Measurements from ENCODE around the gene RPS15A.
"Not testable (repeated sequence)": the region's sequence is repeated elsewhere in the genome, so short reads cannot be mapped to it uniquely, and the experiment has no call there.

RPS15A gene

GRCh38 chr16:18740027-18740426, 50.1 kb downstream of the RPS15A start:
- DNase-seq, result not testable (repeated sequence)

GRCh38 chr16:18738768-18739167, 51.4 kb downstream of the RPS15A start:
- DNase-seq, result not testable (repeated sequence)

GRCh38 chr16:18734279-18734678, 55.9 kb downstream of the RPS15A start:
- DNase-seq, result not testable (repeated sequence)

Measured in fibroblast of skin of right quadriceps (primary cell).